Spleen (tissue), 7 donors: ENCODE measurements around the gene NDUFAF8.

ENCODE experiments used
- POLR2A ChIP-seq, 3 donors: fragments of 450-650 bp; IDR thresholded peaks; one replicate each; pipeline ENCODE4 v1.5.1; 2017; ENCODE audit warnings: antibody characterized with exemption in 3 of 3, mild to moderate bottlenecking in 1 of 3
- TF ChIP-seq, protein P1 (sequence below), 11 experiments: fragments of 200-600 bp in 7 of 11; fragments of 450-650 bp in 4 of 11; sonication (generic) in 4 of 11; IDR thresholded peaks in 8 of 11; conservative IDR thresholded peaks in 3 of 11; 1 replicate in 7 of 11; 2 replicates in 4 of 11; pipeline versions ENCODE4 v1.4.0 to v1.8.0; 2016 to 2021; ENCODE audit warnings: antibody characterized with exemption in 11 of 11, inconsistent platforms in 4 of 11, mild to moderate bottlenecking in 1 of 11
- donor health status: DM: no; HTN: no; CAD: no; lungs with moderate emphysema.
- donor health status: DM: no; HTN: no; CAD: no.
- donor health status: DM: no; HTN: no; CAD: no.

GRCh38 chr17:81287152-81287551, 48.0 kb downstream of the NDUFAF8 start:
- TF ChIP-seq POLR2A (IDR thresholded peaks at IDR 0.05): no peak
- TF ChIP-seq, protein P1, sequence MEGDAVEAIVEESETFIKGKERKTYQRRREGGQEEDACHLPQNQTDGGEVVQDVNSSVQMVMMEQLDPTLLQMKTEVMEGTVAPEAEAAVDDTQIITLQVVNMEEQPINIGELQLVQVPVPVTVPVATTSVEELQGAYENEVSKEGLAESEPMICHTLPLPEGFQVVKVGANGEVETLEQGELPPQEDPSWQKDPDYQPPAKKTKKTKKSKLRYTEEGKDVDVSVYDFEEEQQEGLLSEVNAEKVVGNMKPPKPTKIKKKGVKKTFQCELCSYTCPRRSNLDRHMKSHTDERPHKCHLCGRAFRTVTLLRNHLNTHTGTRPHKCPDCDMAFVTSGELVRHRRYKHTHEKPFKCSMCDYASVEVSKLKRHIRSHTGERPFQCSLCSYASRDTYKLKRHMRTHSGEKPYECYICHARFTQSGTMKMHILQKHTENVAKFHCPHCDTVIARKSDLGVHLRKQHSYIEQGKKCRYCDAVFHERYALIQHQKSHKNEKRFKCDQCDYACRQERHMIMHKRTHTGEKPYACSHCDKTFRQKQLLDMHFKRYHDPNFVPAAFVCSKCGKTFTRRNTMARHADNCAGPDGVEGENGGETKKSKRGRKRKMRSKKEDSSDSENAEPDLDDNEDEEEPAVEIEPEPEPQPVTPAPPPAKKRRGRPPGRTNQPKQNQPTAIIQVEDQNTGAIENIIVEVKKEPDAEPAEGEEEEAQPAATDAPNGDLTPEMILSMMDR (IDR thresholded peaks at IDR 0.05 in 8 of 11, conservative IDR thresholded peaks at IDR 0.05 in 3 of 11): no peak
